ENCODE measurements around the gene SLC25A22. TPM values are rescaled to one million over a fixed set of nuclear protein-coding genes. Genes with fewer than 3 reads are reported as not detected.
A peak's percentile ranks its signal among the peaks of the same experiment; 100 is the strongest.

Gene SLC25A22
- total and polyA plus RNA-seq, 8 donors, result 5.5 to 11.9 (median 9.8) TPM; not detected in 1

DNA sequence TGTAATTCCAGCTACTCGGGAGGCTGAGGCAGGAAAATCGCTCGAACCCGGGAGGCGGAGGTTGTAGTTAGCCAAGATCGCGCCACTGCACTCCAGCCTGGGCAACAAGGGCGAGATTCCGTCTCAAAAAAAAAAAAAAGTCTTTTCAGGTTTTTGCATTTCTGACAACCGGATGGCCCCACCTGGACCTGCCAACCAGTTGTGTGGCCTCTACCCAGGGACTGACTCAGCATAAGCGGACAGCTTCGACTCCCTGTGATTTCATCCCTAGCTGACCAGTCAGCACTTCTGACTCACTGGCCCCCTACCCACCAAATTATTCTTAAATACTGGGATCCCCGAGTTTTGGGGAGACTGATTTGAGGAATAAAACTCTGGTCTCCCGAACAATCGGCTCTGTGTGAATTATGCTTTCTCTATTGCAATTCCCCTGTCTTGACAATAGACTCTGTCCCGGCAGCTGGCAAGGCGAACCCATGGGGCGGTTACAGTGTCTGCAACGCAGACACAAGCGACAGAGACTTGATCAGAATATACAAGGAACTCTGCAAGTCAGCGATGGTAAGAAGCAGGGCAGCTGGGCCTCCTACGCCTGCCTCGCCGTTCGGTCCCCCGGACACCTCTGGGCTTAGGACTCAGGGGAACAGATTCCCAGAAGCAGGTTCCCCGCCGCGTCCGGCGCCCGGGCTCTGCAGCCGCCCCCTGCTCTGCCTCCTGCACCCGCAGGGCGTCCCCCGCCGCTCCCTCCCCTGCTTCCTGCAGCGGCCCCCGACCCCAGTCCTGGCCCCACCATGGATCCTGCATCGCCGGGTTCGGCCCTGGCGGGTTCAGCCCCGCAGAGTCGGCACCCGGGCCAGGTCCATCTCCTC is 51.6 kb downstream of the SLC25A22 start:
- H3K27ac ChIP-seq, result peak overlapping the region; percentile 93 to 99 (median 96)
- 25 to 43% (median 26%) methylated on average over 26 to 46 of the region's 46 CpGs for WGBS, 5 donors
- TF ChIP-seq POLR2AphosphoS5 (IDR thresholded peaks at IDR 0.05), result no peak
- TF ChIP-seq, protein P1, sequence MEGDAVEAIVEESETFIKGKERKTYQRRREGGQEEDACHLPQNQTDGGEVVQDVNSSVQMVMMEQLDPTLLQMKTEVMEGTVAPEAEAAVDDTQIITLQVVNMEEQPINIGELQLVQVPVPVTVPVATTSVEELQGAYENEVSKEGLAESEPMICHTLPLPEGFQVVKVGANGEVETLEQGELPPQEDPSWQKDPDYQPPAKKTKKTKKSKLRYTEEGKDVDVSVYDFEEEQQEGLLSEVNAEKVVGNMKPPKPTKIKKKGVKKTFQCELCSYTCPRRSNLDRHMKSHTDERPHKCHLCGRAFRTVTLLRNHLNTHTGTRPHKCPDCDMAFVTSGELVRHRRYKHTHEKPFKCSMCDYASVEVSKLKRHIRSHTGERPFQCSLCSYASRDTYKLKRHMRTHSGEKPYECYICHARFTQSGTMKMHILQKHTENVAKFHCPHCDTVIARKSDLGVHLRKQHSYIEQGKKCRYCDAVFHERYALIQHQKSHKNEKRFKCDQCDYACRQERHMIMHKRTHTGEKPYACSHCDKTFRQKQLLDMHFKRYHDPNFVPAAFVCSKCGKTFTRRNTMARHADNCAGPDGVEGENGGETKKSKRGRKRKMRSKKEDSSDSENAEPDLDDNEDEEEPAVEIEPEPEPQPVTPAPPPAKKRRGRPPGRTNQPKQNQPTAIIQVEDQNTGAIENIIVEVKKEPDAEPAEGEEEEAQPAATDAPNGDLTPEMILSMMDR (IDR thresholded peaks at IDR 0.05), result no peak
- TF ChIP-seq EP300 (IDR thresholded peaks at IDR 0.05), result no peak
- no peak for TF ChIP-seq POLR2A (IDR thresholded peaks at IDR 0.05)
- peaks cover 25 to 47% (median 32%) of the 10 kb centered on the region in 4 donors for H3K4me1 ChIP-seq
- H3K9me3 ChIP-seq, result no peaks in the 10 kb centered on the region
- peaks cover 0 to under 1% (median under 1%) of the 10 kb centered on the region in 4 donors for H3K36me3 ChIP-seq
- H3K27me3 ChIP-seq, result no peaks in the 10 kb centered on the region
- intact Hi-C loops (cut with DNase I; ENCODE audit: low total_unique reads), result no loop called here
- peak overlapping the region; percentile 90 to 100 (median 96) for H3K4me3 ChIP-seq
- no peak for DNase-seq

GRCh38 chr11:745428-745827 is 52.7 kb downstream of the SLC25A22 start:
- Histone ChIP-seq H3K9me3 (no peaks in the 10 kb centered on the region), H3K27ac (no peak overlapping the region), H3K27me3 (no peaks in the 10 kb centered on the region), H3K4me3 (no peak overlapping the region), H3K4me1 (peaks cover 25 to 39% (median 32%) of the 10 kb centered on the region in 4 donors), H3K36me3 (no peaks in the 10 kb centered on the region)
- intact Hi-C loops (cut with DNase I; ENCODE audit: low total_unique reads), result no loop called here
- 14 to 30% (median 24%) methylated on average over 1 of the region's 1 CpG for WGBS, 5 donors
- TF ChIP-seq POLR2AphosphoS5 (IDR thresholded peaks at IDR 0.05) (no peak), POLR2A (IDR thresholded peaks at IDR 0.05) (no peak), EP300 (IDR thresholded peaks at IDR 0.05) (no peak)
- TF ChIP-seq, protein P1 (IDR thresholded peaks at IDR 0.05), result no peak
- no peak for DNase-seq

DNA sequence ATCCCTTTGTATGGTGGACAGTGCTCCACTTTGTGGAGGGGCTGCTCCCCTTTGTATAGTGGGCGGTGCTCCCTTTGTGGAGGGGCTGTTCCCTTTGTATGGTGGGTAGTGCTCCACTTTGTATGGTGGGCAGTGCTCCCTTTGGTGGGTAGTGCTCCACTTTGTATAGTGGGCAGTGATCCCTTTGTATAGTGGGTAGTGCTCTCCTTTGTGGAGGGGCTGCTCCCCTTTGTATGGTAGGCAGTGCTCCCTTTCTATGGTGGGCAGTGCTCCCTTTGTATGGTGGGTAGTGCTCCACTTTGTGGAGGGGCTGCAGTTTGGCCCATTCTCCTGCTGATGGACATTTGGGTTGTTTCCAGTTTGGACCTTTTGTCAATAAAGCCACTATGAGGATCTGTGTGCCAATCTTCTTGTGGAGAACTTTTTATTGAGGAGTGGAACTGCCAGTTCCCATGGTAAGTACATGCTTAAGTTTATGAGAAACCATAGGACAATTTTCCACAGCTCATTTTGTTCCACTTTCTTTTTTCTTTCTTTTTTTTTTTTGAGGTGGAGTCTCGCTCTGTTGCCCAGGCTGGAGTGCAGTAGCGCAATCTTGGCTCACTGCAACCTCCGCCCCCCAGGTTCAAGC is 55.4 kb downstream of the SLC25A22 start:
- TF ChIP-seq POLR2A (IDR thresholded peaks at IDR 0.05) (no peak), EP300 (IDR thresholded peaks at IDR 0.05) (no peak), POLR2AphosphoS5 (IDR thresholded peaks at IDR 0.05) (no peak)
- TF ChIP-seq, protein P1 (IDR thresholded peaks at IDR 0.05), result no peak
- 91 to 95% (median 94%) methylated on average over 4 of the region's 4 CpGs for whole genome bisulfite sequencing, 5 donors
- Histone ChIP-seq H3K4me3 (no peak overlapping the region), H3K4me1 (peaks cover 8 to 12% (median 11%) of the 10 kb centered on the region in 4 donors), H3K36me3 (no peaks in the 10 kb centered on the region), H3K9me3 (no peaks in the 10 kb centered on the region), H3K27ac (no peak overlapping the region), H3K27me3 (peaks cover 0 to 4% (median 0%) of the 10 kb centered on the region in 3 donors)
- intact Hi-C loops (cut with DNase I; ENCODE audit: low total_unique reads), result no loop called here
- no peak for DNase-seq

DNA sequence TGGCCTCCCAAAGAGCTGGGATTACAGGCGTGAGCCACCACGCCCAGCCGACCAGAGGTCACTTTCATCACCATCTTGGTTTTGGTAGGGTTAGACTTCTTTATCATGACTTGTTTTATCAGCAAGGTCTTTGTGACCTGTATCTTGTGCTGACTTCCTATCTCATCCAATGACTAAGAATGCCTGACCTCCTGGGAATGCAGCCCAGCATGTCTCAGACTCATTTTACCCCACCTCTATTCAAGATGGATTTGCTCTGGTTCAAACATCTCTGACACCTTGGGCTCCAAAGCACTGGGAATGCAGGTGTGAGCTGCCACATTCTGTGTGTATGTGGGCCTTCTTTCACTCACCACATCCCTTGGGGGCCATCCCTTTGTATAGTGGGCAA is 55.9 kb downstream of the SLC25A22 start:
- H3K27ac ChIP-seq, result no peak overlapping the region
- H3K9me3 ChIP-seq, result no peaks in the 10 kb centered on the region
- no peaks in the 10 kb centered on the region for H3K36me3 ChIP-seq
- H3K27me3 ChIP-seq, result peaks cover 0 to 9% (median 0%) of the 10 kb centered on the region in 3 donors
- no peak overlapping the region for H3K4me3 ChIP-seq
- no peak for DNase-seq
- WGBS, 5 donors, result 70 to 81% (median 77%) methylated on average over 3 of the region's 3 CpGs
- TF ChIP-seq POLR2AphosphoS5 (IDR thresholded peaks at IDR 0.05) (no peak), EP300 (IDR thresholded peaks at IDR 0.05) (no peak), POLR2A (IDR thresholded peaks at IDR 0.05) (no peak)
- TF ChIP-seq, protein P1 (IDR thresholded peaks at IDR 0.05), result no peak
- intact Hi-C loops (cut with DNase I; ENCODE audit: low total_unique reads), result no loop called here
- H3K4me1 ChIP-seq, result peaks cover 8 to 15% (median 10%) of the 10 kb centered on the region in 4 donors
